HG03457 (cell line): Measurements from ENCODE around the gene LZIC.

Experiments used
- ATAC-seq: cut with Tn5 transposase; IDR thresholded peaks from one replicate; pipeline ENCODE4 v1.9.1; 2021; ENCODE audit warnings: moderate number of reproducible peaks; ENCODE audit not compliant: unreplicated experiment

LZIC gene

DNA sequence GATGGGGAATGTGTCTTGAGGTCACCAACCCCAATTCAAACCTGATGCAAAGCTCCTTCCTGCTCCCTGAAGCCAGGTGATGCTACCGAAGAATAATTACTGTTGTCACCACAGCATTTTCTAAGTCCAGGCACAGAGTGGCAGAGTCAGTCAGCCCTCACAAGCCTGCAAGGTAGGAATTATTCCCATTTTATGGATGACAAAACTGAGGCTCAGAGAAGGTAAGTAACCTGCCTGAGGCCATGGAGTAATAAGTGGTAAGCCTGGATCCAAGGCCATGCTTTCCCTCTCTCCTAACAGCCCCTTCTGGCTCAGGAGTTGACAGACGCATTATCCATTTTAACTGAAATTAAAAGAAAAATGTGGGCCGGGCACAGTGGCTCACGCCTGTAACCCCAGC, 56.1 kb downstream of the LZIC start:
- no peak for ATAC-seq

DNA sequence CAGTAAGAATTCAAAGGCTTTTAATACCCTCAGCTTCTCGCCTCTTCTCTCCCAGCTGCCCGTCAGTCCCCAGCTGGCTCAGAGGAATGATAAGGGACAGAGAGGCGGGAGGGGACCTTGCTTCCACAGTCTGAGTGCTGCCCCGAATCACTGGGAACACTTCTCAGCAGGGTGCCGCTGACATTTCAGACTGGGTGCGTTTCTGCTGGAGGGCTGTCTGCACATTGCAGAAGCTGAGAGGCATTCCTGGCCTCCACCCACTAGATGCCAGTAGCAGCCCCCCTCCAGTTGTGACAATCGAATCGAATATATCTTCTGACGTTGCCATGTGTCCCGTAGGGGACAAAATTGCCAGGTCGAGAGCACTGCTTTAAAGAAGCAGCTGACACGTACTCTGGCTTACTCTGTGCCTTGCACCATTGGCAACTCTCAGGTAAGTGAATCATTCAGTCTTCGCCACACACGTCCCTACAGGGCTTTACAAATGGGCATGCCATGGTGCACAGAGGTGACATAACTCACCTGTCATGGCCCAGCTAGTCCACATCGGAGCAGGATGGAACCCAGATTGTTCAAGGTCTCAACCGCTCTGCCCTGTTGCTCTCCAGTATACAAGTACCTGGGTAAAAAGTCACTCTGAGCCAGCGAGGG, 57.0 kb downstream of the LZIC start:
- no peak for ATAC-seq

DNA sequence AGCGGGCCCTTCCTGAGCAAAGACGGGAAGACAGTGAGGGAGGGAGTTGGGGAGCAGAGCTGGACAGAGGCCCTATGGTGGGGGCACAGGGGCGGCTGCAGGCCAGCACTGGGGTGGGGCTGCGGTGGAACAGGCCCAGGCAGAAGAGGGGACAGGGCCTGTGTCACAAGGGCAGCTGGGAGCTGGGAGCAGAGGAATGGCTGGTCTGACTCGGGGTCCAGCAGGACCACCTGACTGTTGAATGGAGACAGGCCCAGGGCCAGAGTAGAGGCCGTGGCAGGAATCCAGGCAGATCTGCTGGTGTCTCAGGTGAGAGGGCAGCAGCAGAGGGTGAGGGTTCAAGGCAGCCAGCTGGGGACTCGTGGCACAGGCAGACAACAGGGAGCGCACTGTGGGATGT, 58.4 kb downstream of the LZIC start:
- ATAC-seq: no peak

DNA sequence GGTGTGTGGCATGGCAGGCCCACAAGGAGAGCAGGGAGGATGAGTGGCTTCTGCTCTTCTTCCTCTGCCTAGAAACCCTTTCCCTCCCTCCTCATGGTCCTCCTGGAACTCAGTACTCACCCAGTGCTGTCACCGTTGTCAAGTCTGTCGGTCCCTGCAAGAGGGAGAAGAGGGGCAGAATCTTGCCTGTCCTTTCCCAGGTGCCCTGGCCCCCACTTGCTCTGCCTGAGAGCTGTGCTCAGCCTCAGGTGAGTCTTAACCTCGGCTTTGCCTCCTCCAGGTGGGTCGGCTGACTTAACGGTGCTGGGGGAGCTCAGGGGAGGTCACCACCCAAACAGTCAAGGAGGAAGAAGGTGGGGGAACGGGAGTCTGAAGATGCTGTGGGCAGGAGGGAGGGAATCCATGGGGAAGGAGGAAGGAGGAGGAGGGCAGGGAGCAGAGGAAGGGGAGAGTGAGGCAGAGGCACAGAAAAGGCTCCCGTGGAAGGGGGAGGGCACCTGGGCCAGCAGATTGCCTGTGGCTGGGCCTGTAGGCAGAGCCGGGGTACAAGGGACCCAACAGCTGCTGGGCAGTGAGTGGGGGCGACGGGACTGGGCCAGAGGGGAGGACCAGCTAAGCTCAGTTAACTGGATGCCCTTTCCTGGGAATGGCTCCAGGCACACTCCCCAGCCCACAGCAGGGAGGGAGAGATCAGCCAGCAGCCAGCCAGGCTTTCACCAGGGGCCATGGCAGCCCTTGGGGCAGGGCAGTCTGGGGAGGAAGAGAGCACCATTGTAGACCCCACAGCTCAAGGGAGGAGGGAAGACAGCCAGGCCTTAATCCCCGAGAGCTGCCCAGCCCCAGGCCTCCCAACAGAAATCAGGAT, 59.4 kb downstream of the LZIC start:
- ATAC-seq: no peak

DNA sequence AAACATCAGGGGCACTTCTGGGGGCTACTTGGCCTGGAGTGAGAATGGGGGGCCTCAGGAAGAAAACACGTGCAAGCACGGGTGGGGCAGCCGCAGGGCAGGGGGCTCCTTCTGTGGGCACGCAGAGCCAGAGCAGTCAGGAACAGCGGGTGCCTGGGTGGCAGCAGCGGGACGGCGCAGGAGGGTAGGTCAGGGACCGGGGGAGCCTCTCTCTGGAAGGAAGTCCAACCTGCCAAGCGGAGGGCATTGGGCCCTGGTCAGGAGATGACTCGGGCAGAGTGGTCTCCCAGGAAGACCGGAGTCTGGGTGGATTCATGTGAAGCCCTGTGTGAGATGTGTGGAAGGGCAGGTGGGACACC, 60.3 kb downstream of the LZIC start:
- ATAC-seq: no peak

DNA sequence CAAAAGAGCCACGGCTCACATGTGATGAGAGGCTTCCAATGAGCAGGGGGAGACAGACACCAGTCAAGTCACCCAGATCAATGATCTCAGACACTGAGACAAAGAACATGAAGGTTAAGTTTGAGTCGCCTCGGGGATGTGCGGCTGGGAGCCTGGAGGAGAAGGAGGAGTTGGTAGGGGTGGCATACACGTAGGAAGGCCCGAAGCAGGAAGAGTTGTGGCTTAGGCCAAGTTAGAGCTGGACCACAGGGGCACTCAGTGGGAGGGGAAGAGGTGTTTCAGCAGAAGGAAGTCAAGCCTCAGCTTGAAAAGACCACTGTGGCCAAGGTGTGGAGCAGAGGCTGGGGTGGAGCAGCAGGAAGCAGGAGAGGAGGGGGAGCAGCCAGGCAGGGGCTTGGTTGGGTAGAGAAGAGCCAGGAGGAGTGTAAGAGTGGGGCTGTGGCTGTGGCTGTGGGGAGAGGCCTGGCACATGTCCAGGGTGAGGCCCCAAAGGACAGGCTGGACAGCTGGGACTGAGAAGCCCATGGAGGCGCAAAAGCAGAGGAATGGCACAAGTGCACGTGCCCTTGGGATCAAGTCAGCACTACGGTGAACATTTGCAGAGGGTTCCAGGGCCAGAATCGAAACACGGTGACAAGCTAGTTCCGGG, 60.8 kb downstream of the LZIC start:
- ATAC-seq: no peak

DNA sequence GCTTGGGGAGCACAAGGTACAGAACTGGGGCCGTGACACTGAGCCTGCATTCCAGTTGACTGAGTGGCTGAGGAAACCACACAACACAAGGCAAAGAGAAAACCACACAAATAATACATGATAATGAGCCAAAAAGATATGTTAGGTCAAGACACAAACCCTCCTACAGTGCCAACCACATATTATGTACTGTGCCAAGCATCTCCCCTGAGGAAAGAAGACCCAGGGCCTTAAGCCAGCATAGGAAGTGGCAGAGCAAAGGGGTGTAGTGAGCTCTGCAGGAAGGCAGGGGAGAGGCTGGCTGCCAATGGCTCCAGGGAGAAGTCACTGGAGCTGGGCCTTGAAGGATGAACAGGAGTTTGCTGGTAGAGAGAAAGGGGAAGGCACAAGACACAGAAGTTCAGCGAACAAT, 61.3 kb downstream of the LZIC start:
- no peak for ATAC-seq
